H1 (cell line): ENCODE measurements around the gene TFAP2E. TPM values are rescaled to one million over a fixed set of nuclear protein-coding genes. Genes with fewer than 3 reads are reported as not detected.
A peak's percentile ranks its signal among the peaks of the same experiment; 100 is the strongest.

ENCODE experiments used
- CTCF ChIA-PET: fragments of 300-600 bp; sonication (Branson Sonifier 250); formaldehyde crosslinking; loops from one replicate; lab custom pipeline; 2021; ENCODE audit not compliant: partially characterized antibody; lab: Charles Lee
- POLR2A ChIA-PET: fragments of 300-600 bp; sonication (Branson Sonifier 250); formaldehyde crosslinking; loops from one replicate; lab custom pipeline; 2021; ENCODE audit warnings: inconsistent platforms; ENCODE audit not compliant: partially characterized antibody; lab: Charles Lee
- DNase-seq, 2 experiments: peaks; one replicate each; pipeline versions ENCODE4 v3.0.0 to v3.0.0-alpha.2; 2010 to 2022; ENCODE audit warnings: low spot score in 2 of 2, low read depth in 1 of 2, mixed read lengths in 1 of 2
- FAIRE-seq: peaks from 2 replicates; lab custom pipeline; 2011; peaks lifted over from hg19 to GRCh38; lab: Jason Lieb, UNC
- H2AFZ ChIP-seq: 2 replicates; pipeline ENCODE4 v1.8.1; 2012; ENCODE audit warnings: low read length, inconsistent platforms
- H2AK5ac ChIP-seq: 2 replicates; pipeline ENCODE4 v1.6.1; 2013; ENCODE audit warnings: low read depth, low read length
- H2BK120ac ChIP-seq: replicated peaks from 2 replicates; pipeline ENCODE3; 2013; ENCODE audit warnings: low read depth, low read length, inconsistent platforms
- H2BK12ac ChIP-seq: 2 replicates; pipeline ENCODE4 v1.6.1; 2013; ENCODE audit warnings: low read depth, low read length
- H2BK15ac ChIP-seq: 2 replicates; pipeline ENCODE4 v1.6.1; 2013; ENCODE audit warnings: low read length
- H2BK20ac ChIP-seq: 2 replicates; pipeline ENCODE4 v1.6.1; 2013; ENCODE audit warnings: low read length
- H2BK5ac ChIP-seq: 2 replicates; pipeline ENCODE4 v1.6.1; 2013; ENCODE audit warnings: low read depth, low read length
- H3K14ac ChIP-seq: 2 replicates; pipeline ENCODE4 v1.6.1; 2013; ENCODE audit warnings: inconsistent platforms; ENCODE audit not compliant: insufficient read length
- H3K18ac ChIP-seq: 2 replicates; pipeline ENCODE4 v1.6.1; 2013; ENCODE audit warnings: low read length; ENCODE audit errors: extremely low read depth
- H3K23ac ChIP-seq: 2 replicates; pipeline ENCODE4 v1.6.1; 2013; ENCODE audit warnings: inconsistent platforms; ENCODE audit not compliant: insufficient read length
- H3K23me2 ChIP-seq: 2 replicates; pipeline ENCODE4 v1.6.1; 2013; ENCODE audit warnings: low read depth, low read length
- H3K27ac ChIP-seq: 2 replicates; pipeline ENCODE4 v1.6.1; 2011; ENCODE audit warnings: low read depth, low read length, inconsistent platforms
- H3K27me3 ChIP-seq, 4 experiments: replicated peaks in 1 of 4; 1 replicate in 1 of 4; 2 replicates in 3 of 4; pipeline versions ENCODE4 v1.6.1 to v1.8.1; 2011 to 2013; ENCODE audit warnings: low read length in 3 of 4, mild to moderate bottlenecking in 3 of 4, inconsistent platforms in 2 of 4, mixed read lengths in 2 of 4, moderate library complexity in 1 of 4; ENCODE audit not compliant: control insufficient read depth in 3 of 4, insufficient read depth in 3 of 4; ENCODE audit errors: extremely low read depth in 1 of 4
- H3K36me3 ChIP-seq, 4 experiments: 2 replicates each; pipeline versions ENCODE4 v1.6.1 to v1.8.1; 2011 to 2013; ENCODE audit warnings: mild to moderate bottlenecking in 4 of 4, low read length in 3 of 4, moderate library complexity in 2 of 4, control low read depth in 1 of 4, inconsistent platforms in 1 of 4; ENCODE audit not compliant: insufficient read depth in 4 of 4, control insufficient read depth in 2 of 4
- H3K4ac ChIP-seq: replicated peaks from 2 replicates; pipeline ENCODE3; 2013; ENCODE audit warnings: low read length, low read depth, mixed read lengths, inconsistent platforms; ENCODE audit not compliant: insufficient read length
- H3K4me1 ChIP-seq, 4 experiments: replicated peaks in 1 of 4; 1 replicate in 1 of 4; 2 replicates in 3 of 4; pipeline versions ENCODE4 v1.6.1 to v1.8.1; 2011 to 2013; ENCODE audit warnings: low read length in 3 of 4, inconsistent platforms in 2 of 4, mixed read lengths in 1 of 4; ENCODE audit not compliant: insufficient read depth in 4 of 4, control insufficient read depth in 3 of 4
- H3K4me2 ChIP-seq, 2 experiments: 2 replicates each; pipeline versions ENCODE4 v1.6.1 to v1.8.1; 2011 to 2013; ENCODE audit warnings: low read depth in 2 of 2, low read length in 2 of 2, control low read depth in 1 of 2, inconsistent platforms in 1 of 2, mild to moderate bottlenecking in 1 of 2; ENCODE audit not compliant: insufficient read depth in 1 of 2
- H3K4me3 ChIP-seq, 4 experiments: fragments of 200-600, 300-600 bp in 1 of 4; sonication (generic), shearing (Covaris generic), sonication (Bioruptor Twin) in 1 of 4; 2 replicates each; pipeline versions ENCODE4 v1.5.1 to v1.8.1; 2011 to 2016; ENCODE audit warnings: low read length in 4 of 4, low read depth in 3 of 4, control low read depth in 2 of 4, inconsistent platforms in 2 of 4, mild to moderate bottlenecking in 2 of 4, mixed read lengths in 1 of 4, moderate library complexity in 1 of 4; ENCODE audit not compliant: insufficient read depth in 2 of 4; ENCODE audit errors: extremely low read depth in 1 of 4
- H3K56ac ChIP-seq: replicated peaks from 2 replicates; pipeline ENCODE3; 2013; ENCODE audit warnings: low read depth, mild to moderate bottlenecking, mixed read lengths, low read length, inconsistent platforms; ENCODE audit not compliant: insufficient read length
- H3K79me1 ChIP-seq: 2 replicates; pipeline ENCODE4 v1.6.1; 2013; ENCODE audit warnings: low read depth, low read length, control low read depth
- H3K79me2 ChIP-seq, 2 experiments: 2 replicates each; pipeline versions ENCODE4 v1.6.1 to v1.8.1; 2012 to 2013; ENCODE audit warnings: low read length in 2 of 2, mild to moderate bottlenecking in 2 of 2, inconsistent platforms in 1 of 2; ENCODE audit not compliant: insufficient read depth in 2 of 2, control insufficient read depth in 1 of 2
- H3K9ac ChIP-seq, 4 experiments: replicated peaks in 1 of 4; 1 replicate in 1 of 4; 2 replicates in 3 of 4; pipeline versions ENCODE4 v1.6.1 to v1.8.1; 2011 to 2013; ENCODE audit warnings: low read depth in 3 of 4, low read length in 3 of 4, control low read depth in 2 of 4, mild to moderate bottlenecking in 2 of 4, moderate library complexity in 2 of 4, inconsistent platforms in 1 of 4; ENCODE audit errors: extremely low read depth in 1 of 4
- H3K9me3 ChIP-seq, 2 experiments: 2 replicates each; pipeline versions ENCODE4 v1.6.1 to v1.8.1; 2012 to 2013; ENCODE audit warnings: mild to moderate bottlenecking in 2 of 2, moderate library complexity in 2 of 2, control low read depth in 1 of 2, inconsistent platforms in 1 of 2, low read depth in 1 of 2, low read length in 1 of 2, mixed read lengths in 1 of 2; ENCODE audit not compliant: insufficient read depth in 2 of 2
- H4K20me1 ChIP-seq, 2 experiments: replicated peaks in 1 of 2; 2 replicates each; pipeline versions ENCODE3 to v1.8.1; 2011 to 2013; ENCODE audit warnings: inconsistent platforms in 2 of 2, low read length in 2 of 2, mild to moderate bottlenecking in 1 of 2; ENCODE audit not compliant: insufficient read depth in 2 of 2, control insufficient read depth in 1 of 2
- H4K5ac ChIP-seq: 2 replicates; pipeline ENCODE4 v1.6.1; 2013; ENCODE audit warnings: low read length, low read depth, mixed read lengths, inconsistent platforms; ENCODE audit not compliant: insufficient read length
- H4K8ac ChIP-seq: 2 replicates; pipeline ENCODE4 v1.8.0; 2013; ENCODE audit warnings: mild to moderate bottlenecking, moderate library complexity, low read length, inconsistent platforms; ENCODE audit not compliant: insufficient read depth; ENCODE audit errors: extremely low read depth
- H4K91ac ChIP-seq: replicated peaks from 2 replicates; pipeline ENCODE3; 2013; ENCODE audit warnings: low read length, mixed read lengths, inconsistent platforms; ENCODE audit not compliant: insufficient read length
- CBX5 ChIP-seq: fragments of 300-800, 300-1000 bp; sonication (generic); IDR thresholded peaks from 2 replicates; pipeline ENCODE4 v1.7.1; 2016; ENCODE audit warnings: antibody characterized with exemption, low read length, low read depth
- EP300 ChIP-seq, 2 experiments: IDR thresholded peaks; 1 replicate in 1 of 2; 2 replicates in 1 of 2; pipeline ENCODE4 v1.6.1; 2011 to 2012; ENCODE audit warnings: low read depth in 2 of 2, low read length in 2 of 2, mild to moderate bottlenecking in 2 of 2, borderline replicate concordance in 1 of 2, inconsistent platforms in 1 of 2, moderate library complexity in 1 of 2
- EZH2 ChIP-seq: fragments of 200-600 bp; sonication (generic); IDR thresholded peaks from 2 replicates; pipeline ENCODE4 v1.7.1; 2012; ENCODE audit warnings: low read depth, mild to moderate bottlenecking, moderate library complexity, low read length, inconsistent platforms; ENCODE audit not compliant: severe bottlenecking
- JUN ChIP-seq: IDR thresholded peaks from 2 replicates; pipeline ENCODE4 v1.6.1; 2011; ENCODE audit warnings: low read depth, mild to moderate bottlenecking, improper control_type of control experiment, low read length
- NRF1 ChIP-seq: IDR thresholded peaks from 2 replicates; pipeline ENCODE4 v1.6.1; 2011; ENCODE audit warnings: mild to moderate bottlenecking, low read depth, low read length, improper control_type of control experiment
- POU5F1 ChIP-seq: IDR thresholded peaks from 2 replicates; pipeline ENCODE4 v1.6.1; 2011; ENCODE audit warnings: low read depth, mild to moderate bottlenecking, low read length, moderate library complexity
- RXRA ChIP-seq: IDR thresholded peaks from 2 replicates; pipeline ENCODE4 v1.6.1; 2011; ENCODE audit warnings: low read depth, mild to moderate bottlenecking, low read length, moderate library complexity; ENCODE audit not compliant: insufficient read depth
- SAP30 ChIP-seq: fragments of 300-600 bp; sonication (generic); IDR thresholded peaks from 2 replicates; pipeline ENCODE4 v1.7.1; 2012; ENCODE audit warnings: low read length, moderate library complexity, mild to moderate bottlenecking, inconsistent platforms; ENCODE audit not compliant: insufficient read depth, insufficient replicate concordance
- SP4 ChIP-seq: IDR thresholded peaks from 2 replicates; pipeline ENCODE4 v1.6.1; 2012; ENCODE audit warnings: low read length, inconsistent platforms
- TCF12 ChIP-seq: IDR thresholded peaks from 2 replicates; pipeline ENCODE4 v1.6.1; 2011; ENCODE audit warnings: low read depth, mild to moderate bottlenecking, low read length
- YY1 ChIP-seq: IDR thresholded peaks from 2 replicates; pipeline ENCODE4 v1.6.1; 2011; ENCODE audit warnings: low read depth, mild to moderate bottlenecking, low read length
- WGBS, 2 experiments: shearing (Covaris generic) in 1 of 2; methylation state at CpG; one replicate each; pipeline versions ENCODE4 v1.1.6 to v1.1.7; 2013 to 2015; ENCODE audit warnings: low lambda C conversion rate in 2 of 2, mixed read lengths in 2 of 2, inconsistent platforms in 1 of 2, low coverage in 1 of 2, missing lambda C conversion rate in 1 of 2; ENCODE audit not compliant: insufficient replicate concordance in 2 of 2, insufficient coverage in 1 of 2, insufficient read length in 1 of 2; ENCODE audit errors: extremely low coverage in 1 of 2, missing lambda C conversion rate in 1 of 2; 5-methylcytosine and 5-hydroxymethylcytosine counted together
- polyA plus RNA-seq, 7 experiments: library from polyadenylated mRNA; depleted of rRNA in 3 of 7; stranded (reverse) in 5 of 7; unstranded in 2 of 7; fragments of >200 nt in 5 of 7; fragments of 200-250 nt in 2 of 7; gene quantifications; 1 replicate in 5 of 7; 2 replicates in 1 of 7; 4 replicates in 1 of 7; pipeline versions ENCODE4 v1.2.1 to v1.2.3, GENCODE V29; 2011 to 2013; ENCODE audit warnings: missing spikeins in 2 of 7, mixed read lengths in 2 of 7
- total RNA-seq: library from RNA; stranded (reverse); fragmentation: NEBNext Ultra II Directional; extraction: Animal tissue kit (Norgen Biotek cat#: 25700); gene quantifications from 2 replicates; pipeline ENCODE4 v1.2.1, GENCODE V29; 2021

The TFAP2E gene
- total and polyA plus RNA-seq, 2 of the 8 experiments (the other 6 are each of a cell fraction or from before 2014, with no cell fraction given) = 0.24 to 0.50 TPM

GRCh38 chr1:35555601-35556477 lies 17.3 kb upstream of the TFAP2E start:
- peak overlapping the region; percentile 33 for H3K18ac ChIP-seq
- H2BK20ac ChIP-seq = no peak overlapping the region
- peaks cover 0 to 5% of the 10 kb centered on the region in 2 experiments for H4K20me1 ChIP-seq
- H2BK12ac ChIP-seq = peak overlapping the region; percentile 82
- H4K5ac ChIP-seq = peak overlapping the region; percentile 68
- peak overlapping the region; percentile 72 to 91 (median 80); a peak in 7 of 8 replicates for H3K4me3 ChIP-seq
- H3K79me1 ChIP-seq = no peaks in the 10 kb centered on the region; the same call in 1 of the 2 replicates
- no peaks in the 10 kb centered on the region for H3K9me3 ChIP-seq
- peaks cover 7 to 20% (median 16%) of the 10 kb centered on the region in 4 experiments; a peak in 6 of 7 replicates for H3K4me1 ChIP-seq
- FAIRE-seq = no peak
- H3K14ac ChIP-seq = no peak overlapping the region
- ChIA-PET POLR2A (interaction anchor here (0.6 to 2.8 kb wide), 10 partner anchors 9 to 369 kb away, joined by 3 to 22 read pairs (median 3); partner anchors contain the start of gene TFAP2E), CTCF (interaction anchor here (0.6 to 7.6 kb wide), 6 partner anchors 9 to 257 kb away, joined by 3 to 72 read pairs (median 4); partner anchors contain the start of gene TFAP2E)
- H3K27ac ChIP-seq = peak overlapping the region; percentile 96
- no peak overlapping the region for H3K4ac ChIP-seq
- H3K9ac ChIP-seq = peak overlapping the region in 1 of 4 experiments; percentile 2; a peak in 2 of 7 replicates
- H2BK15ac ChIP-seq = no peak overlapping the region
- peak overlapping the region; percentile 11 for H3K56ac ChIP-seq
- H2BK120ac ChIP-seq = peak overlapping the region; percentile 49
- H2AK5ac ChIP-seq = peak overlapping the region; percentile 91
- no peak overlapping the region for H4K8ac ChIP-seq
- H3K27me3 ChIP-seq = no peaks in the 10 kb centered on the region
- H4K91ac ChIP-seq = peak overlapping the region; percentile 54
- peak overlapping the region; percentile 93 for H2BK5ac ChIP-seq
- peaks cover 5% of the 10 kb centered on the region; the same call in 1 of the 2 replicates for H3K23me2 ChIP-seq
- peak overlapping the region; percentile 85 to 92 for H3K4me2 ChIP-seq
- 74% methylated on average over 10 of the region's 10 CpGs; no CpG with 5 or more reads in 1 of the 2 experiments for WGBS, 2 experiments
- DNase-seq = no peak
- H3K36me3 ChIP-seq = peaks cover 0 to 37% (median 9%) of the 10 kb centered on the region in 4 experiments; a peak in 4 of 8 replicates
- H3K23ac ChIP-seq = no peak overlapping the region
- H3K79me2 ChIP-seq = peaks cover 4 to 56% of the 10 kb centered on the region in 2 experiments; a peak in 3 of 4 replicates
- no peak overlapping the region for H2AFZ ChIP-seq
- TF ChIP-seq CBX5 (no peak), RXRA (no peak), EZH2 (no peak), POU5F1 (no peak), EP300 (IDR thresholded peaks at IDR 0.05; ENCODE audit: borderline replicate concordance in 1 of 2, low read depth in 2 of 2, low read length in 2 of 2) (no peak), NRF1 (no peak), TCF12 (no peak), SAP30 (no peak), JUN (no peak), YY1 (no peak), SP4 (no peak)
